Upper lobe of right lung (tissue), 1 donor: ENCODE results near the gene CLCN2. TPM values are rescaled to one million over a fixed set of nuclear protein-coding genes. Genes with fewer than 3 reads are reported as not detected.
A peak's percentile ranks its signal among the peaks of the same experiment; 100 is the strongest.

Source experiments
- ATAC-seq: fragments of 200-7000 bp; cut with Tn5 transposase; one replicate; pipeline ENCODE4 v1.9.1; 2020; ENCODE audit warnings: mild to moderate bottlenecking, moderate library complexity
- DNase-seq: peaks from one replicate; pipeline ENCODE4 v3.0.0-alpha.2; 2020
- H3K27ac ChIP-seq: fragments of 200-600 bp; one replicate; pipeline ENCODE4 v1.8.0; 2022
- H3K27me3 ChIP-seq: fragments of 200-600 bp; one replicate; pipeline ENCODE4 v1.8.0; 2022; ENCODE audit warnings: mild to moderate bottlenecking
- H3K36me3 ChIP-seq: fragments of 200-600 bp; one replicate; pipeline ENCODE4 v1.8.0; 2022
- H3K4me1 ChIP-seq: fragments of 200-600 bp; one replicate; pipeline ENCODE4 v1.8.0; 2022
- H3K4me3 ChIP-seq: fragments of 200-600 bp; one replicate; pipeline ENCODE4 v1.8.0; 2022; ENCODE audit warnings: mild to moderate bottlenecking
- H3K9me3 ChIP-seq: fragments of 200-600 bp; one replicate; pipeline ENCODE4 v1.8.0; 2022
- intact Hi-C: fragments of 100-400 bp; cut with DNase I; formaldehyde crosslinking; loops from one replicate; pipeline ENCODE4 v1.11.0; 2022
- total RNA-seq: library from RNA; stranded (reverse); fragmentation: NEBNext Ultra II Directional; extraction: Animal tissue kit (Norgen Biotek cat#: 25700); gene quantifications from one replicate; pipeline ENCODE4 v1.2.1, GENCODE V29; 2021
- TF ChIP-seq, protein P1 (sequence below): fragments of 200-600 bp; IDR thresholded peaks from one replicate; pipeline ENCODE4 v1.8.0; 2022; ENCODE audit warnings: antibody characterized with exemption
- donor health status: DM: no; HTN: yes; CAD: no; lungs with severe emphysema.

Gene CLCN2
- total RNA-seq, 1 donor from 2014 or later = 3.8 TPM

DNA sequence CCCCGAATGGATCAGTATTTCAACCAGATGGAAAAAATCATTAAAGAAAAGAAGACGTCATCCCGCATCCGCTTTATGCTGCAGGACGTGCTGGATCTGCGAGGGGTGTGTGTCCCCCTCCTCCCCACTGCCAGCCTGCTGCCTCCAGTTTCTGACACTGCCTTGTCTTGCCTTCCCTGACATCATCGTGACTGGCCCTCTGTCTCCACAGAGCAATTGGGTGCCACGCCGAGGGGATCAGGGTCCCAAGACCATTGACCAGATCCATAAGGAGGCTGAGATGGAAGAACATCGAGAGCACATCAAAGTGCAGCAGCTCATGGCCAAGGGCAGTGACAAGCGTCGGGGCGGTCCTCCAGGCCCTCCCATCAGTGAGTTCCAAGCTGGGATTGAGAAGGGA lies 36.1 kb downstream of the CLCN2 start:
- intact Hi-C loops = no loop called here
- Histone ChIP-seq H3K27ac (no peak overlapping the region), H3K9me3 (no peaks in the 10 kb centered on the region), H3K27me3 (no peaks in the 10 kb centered on the region), H3K4me3 (no peak overlapping the region), H3K4me1 (peaks cover 16% of the 10 kb centered on the region), H3K36me3 (peaks cover 100% of the 10 kb centered on the region)
- ATAC-seq (no peak), DNase-seq (no peak)
- TF ChIP-seq, protein P1, sequence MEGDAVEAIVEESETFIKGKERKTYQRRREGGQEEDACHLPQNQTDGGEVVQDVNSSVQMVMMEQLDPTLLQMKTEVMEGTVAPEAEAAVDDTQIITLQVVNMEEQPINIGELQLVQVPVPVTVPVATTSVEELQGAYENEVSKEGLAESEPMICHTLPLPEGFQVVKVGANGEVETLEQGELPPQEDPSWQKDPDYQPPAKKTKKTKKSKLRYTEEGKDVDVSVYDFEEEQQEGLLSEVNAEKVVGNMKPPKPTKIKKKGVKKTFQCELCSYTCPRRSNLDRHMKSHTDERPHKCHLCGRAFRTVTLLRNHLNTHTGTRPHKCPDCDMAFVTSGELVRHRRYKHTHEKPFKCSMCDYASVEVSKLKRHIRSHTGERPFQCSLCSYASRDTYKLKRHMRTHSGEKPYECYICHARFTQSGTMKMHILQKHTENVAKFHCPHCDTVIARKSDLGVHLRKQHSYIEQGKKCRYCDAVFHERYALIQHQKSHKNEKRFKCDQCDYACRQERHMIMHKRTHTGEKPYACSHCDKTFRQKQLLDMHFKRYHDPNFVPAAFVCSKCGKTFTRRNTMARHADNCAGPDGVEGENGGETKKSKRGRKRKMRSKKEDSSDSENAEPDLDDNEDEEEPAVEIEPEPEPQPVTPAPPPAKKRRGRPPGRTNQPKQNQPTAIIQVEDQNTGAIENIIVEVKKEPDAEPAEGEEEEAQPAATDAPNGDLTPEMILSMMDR = no peak

DNA sequence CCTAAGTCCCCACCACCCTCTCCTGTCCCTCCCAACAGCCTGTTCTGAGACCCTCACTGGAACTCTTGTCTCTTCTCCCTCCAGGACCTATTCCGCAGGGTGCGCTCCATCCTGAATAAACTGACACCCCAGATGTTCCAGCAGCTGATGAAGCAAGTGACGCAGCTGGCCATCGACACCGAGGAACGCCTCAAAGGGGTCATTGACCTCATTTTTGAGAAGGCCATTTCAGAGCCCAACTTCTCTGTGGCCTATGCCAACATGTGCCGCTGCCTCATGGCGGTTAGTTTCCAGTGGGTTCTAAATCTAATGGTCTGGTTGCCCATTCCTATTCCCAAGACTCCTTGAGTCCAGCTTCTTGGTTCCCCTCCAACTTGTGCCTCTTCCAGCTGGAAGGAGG lies 37.7 kb downstream of the CLCN2 start:
- peaks cover 28% of the 10 kb centered on the region for H3K4me1 ChIP-seq
- no peak overlapping the region for H3K4me3 ChIP-seq
- H3K9me3 ChIP-seq = no peaks in the 10 kb centered on the region
- ATAC-seq (no peak), DNase-seq (no peak)
- TF ChIP-seq, protein P1 = no peak
- peaks cover 90% of the 10 kb centered on the region for H3K36me3 ChIP-seq
- H3K27ac ChIP-seq = no peak overlapping the region
- H3K27me3 ChIP-seq = no peaks in the 10 kb centered on the region
- intact Hi-C loops = no loop called here

DNA sequence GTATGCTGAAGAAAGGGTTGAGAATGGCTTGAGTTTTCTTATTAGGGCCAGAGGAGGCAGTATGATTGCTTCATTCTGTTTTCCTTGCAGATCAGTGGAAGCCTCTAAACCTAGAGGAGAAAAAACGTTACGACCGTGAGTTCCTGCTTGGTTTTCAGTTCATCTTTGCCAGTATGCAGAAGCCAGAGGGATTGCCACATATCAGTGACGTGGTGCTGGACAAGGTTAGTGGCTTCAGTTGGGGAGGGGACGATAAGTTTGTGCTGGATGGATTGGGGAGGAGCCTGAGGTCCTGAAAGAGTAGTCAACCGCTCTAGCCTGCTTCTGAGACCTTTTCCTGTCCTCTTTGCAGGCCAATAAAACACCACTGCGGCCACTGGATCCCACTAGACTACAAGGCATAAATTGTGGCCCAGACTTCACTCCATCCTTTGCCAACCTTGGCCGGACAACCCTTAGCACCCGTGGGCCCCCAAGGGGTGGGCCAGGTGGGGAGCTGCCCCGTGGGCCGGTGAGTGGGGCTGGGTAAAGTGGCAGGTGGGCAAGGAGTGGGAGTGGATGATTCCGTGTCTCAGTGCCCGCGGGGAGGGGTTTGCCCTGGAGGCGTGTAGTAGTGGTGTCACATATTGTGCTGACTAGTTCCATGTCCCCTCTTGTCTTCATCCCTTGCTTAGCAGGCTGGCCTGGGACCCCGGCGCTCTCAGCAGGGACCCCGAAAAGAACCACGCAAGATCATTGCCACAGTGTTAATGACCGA lies 38.5 kb downstream of the CLCN2 start:
- Histone ChIP-seq H3K36me3 (peaks cover 90% of the 10 kb centered on the region), H3K27ac (peak overlapping the region; percentile 1)
- ATAC-seq = no peak

DNA sequence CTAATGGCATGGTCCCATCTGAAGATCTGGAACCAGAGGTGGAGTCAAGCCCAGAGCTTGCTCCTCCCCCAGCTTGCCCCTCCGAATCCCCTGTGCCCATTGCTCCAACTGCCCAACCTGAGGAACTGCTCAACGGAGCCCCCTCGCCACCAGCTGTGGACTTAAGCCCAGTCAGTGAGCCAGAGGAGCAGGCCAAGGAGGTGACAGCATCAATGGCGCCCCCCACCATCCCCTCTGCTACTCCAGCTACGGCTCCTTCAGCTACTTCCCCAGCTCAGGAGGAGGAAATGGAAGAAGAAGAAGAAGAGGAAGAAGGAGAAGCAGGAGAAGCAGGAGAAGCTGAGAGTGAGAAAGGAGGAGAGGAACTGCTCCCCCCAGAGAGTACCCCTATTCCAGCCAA lies 39.7 kb downstream of the CLCN2 start:
- peaks cover 90% of the 10 kb centered on the region for H3K36me3 ChIP-seq
- H3K27ac ChIP-seq = no peak overlapping the region
- peaks cover 47% of the 10 kb centered on the region for H3K4me1 ChIP-seq
- no peak overlapping the region for H3K4me3 ChIP-seq
- H3K27me3 ChIP-seq = no peaks in the 10 kb centered on the region
- intact Hi-C loops = no loop called here
- no peaks in the 10 kb centered on the region for H3K9me3 ChIP-seq
- TF ChIP-seq, protein P1 = no peak
- ATAC-seq (no peak), DNase-seq (no peak)

More for the DNA sequence above, 38.5 kb downstream of the CLCN2 start:
- intact Hi-C loops = no loop called here
- no peak overlapping the region for H3K4me3 ChIP-seq
- DNase-seq = no peak
- TF ChIP-seq, protein P1 = no peak
- H3K27me3 ChIP-seq = no peaks in the 10 kb centered on the region
- peaks cover 35% of the 10 kb centered on the region for H3K4me1 ChIP-seq
- no peaks in the 10 kb centered on the region for H3K9me3 ChIP-seq

DNA sequence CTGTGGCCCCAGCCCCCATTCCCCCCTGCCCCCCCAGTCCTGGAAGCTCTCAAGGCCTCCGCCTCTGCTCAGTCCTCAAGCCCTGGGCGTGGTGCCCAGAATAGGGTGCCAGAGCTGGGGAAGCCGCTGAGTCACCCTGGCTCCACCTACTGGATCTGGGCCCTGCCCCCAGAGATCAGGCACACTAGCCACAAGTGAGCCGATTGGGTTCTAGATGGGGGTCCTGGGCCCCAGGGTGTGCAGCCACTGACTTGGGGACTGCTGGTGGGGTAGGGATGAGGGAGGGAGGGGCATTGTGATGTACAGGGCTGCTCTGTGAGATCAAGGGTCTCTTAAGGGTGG lies 41.3 kb downstream of the CLCN2 start:
- Histone ChIP-seq H3K9me3 (no peaks in the 10 kb centered on the region), H3K27me3 (no peaks in the 10 kb centered on the region), H3K4me1 (peaks cover 54% of the 10 kb centered on the region), H3K27ac (peak overlapping the region; percentile 81), H3K4me3 (peak overlapping the region; percentile 29), H3K36me3 (peaks cover 85% of the 10 kb centered on the region)
- DNase-seq = peak; percentile 98
- TF ChIP-seq, protein P1 = no peak
- ATAC-seq = peak; percentile 91
- intact Hi-C loops = no loop called here
